ENCODE measurements around the gene PIGQ.

The PIGQ gene

GRCh38 chr16:528111-529011, 41.4 kb upstream of the PIGQ start:
- ChIA-PET POLR2A (interaction anchor here (1.0 to 1.2 kb wide), 2 partner anchors 11 to 127 kb away, joined by 3 read pairs; partner anchors contain the start of gene DECR2), CTCF (interaction anchor here (1.2 kb wide), 1 partner anchor 11 kb away, joined by 7 read pairs; no protein-coding TSS in a partner anchor)
- H3K4me3 ChIP-seq (ENCODE audit: low read depth, low read length) = peak overlapping the region; percentile 82
- no peak for DNase-seq (ENCODE audit: low read depth, low spot score)
- TF ChIP-seq CTCF (IDR thresholded peaks at IDR 0.05; ENCODE audit: insufficient read depth, low read length, missing control alignments) = no peak

- peak overlapping the region; percentile 82 for H3K4me3 ChIP-seq (ENCODE audit: low read depth, low read length)
- POLR2A ChIA-PET = no interaction called here
- no peak for TF ChIP-seq CTCF (IDR thresholded peaks at IDR 0.05; ENCODE audit: insufficient read depth, low read length, missing control alignments)
- no peak for DNase-seq (ENCODE audit: low read depth, low spot score)
- CTCF ChIA-PET = no interaction called here
Measured at GRCh38 chr16:529012-529575, 40.7 kb upstream of the PIGQ start.

GRCh38 chr16:530111-530817, 39.5 kb upstream of the PIGQ start:
- POLR2A ChIA-PET = no interaction called here
- CTCF ChIA-PET = no interaction called here
- peak overlapping the region; percentile 82; the same call in 1 of the 2 replicates for H3K4me3 ChIP-seq (ENCODE audit: low read depth, low read length)
- TF ChIP-seq CTCF (IDR thresholded peaks at IDR 0.05; ENCODE audit: insufficient read depth, low read length, missing control alignments) = no peak
- DNase-seq (ENCODE audit: low read depth, low spot score) = no peak

- POLR2A ChIA-PET = no interaction called here
- H3K4me3 ChIP-seq (ENCODE audit: low read depth, low read length) = no peak overlapping the region
- CTCF ChIA-PET = no interaction called here
Measured at GRCh38 chr16:531494-532125, 38.2 kb upstream of the PIGQ start.

GRCh38 chr16:533391-534123, 36.2 kb upstream of the PIGQ start:
- no peak for DNase-seq (ENCODE audit: low read depth, low spot score)
- no peak overlapping the region for H3K4me3 ChIP-seq (ENCODE audit: low read depth, low read length)
- TF ChIP-seq CTCF (IDR thresholded peaks at IDR 0.05; ENCODE audit: insufficient read depth, low read length, missing control alignments) = no peak
- ChIA-PET POLR2A (no interaction called here), CTCF (no interaction called here)

More at GRCh38 chr16:531494-532125, 38.2 kb upstream of the PIGQ start:
- TF ChIP-seq CTCF (IDR thresholded peaks at IDR 0.05; ENCODE audit: insufficient read depth, low read length, missing control alignments) = no peak
- DNase-seq (ENCODE audit: low read depth, low spot score) = no peak
